GM23248 (cell line): ENCODE results near the gene TMEM61.

Experiments used
- EZH2 ChIP-seq: fragments of 200-600 bp; sonication (generic); IDR thresholded peaks from 2 replicates; pipeline ENCODE4 v1.6.1; 2018; ENCODE audit warnings: antibody characterized with exemption, mild to moderate bottlenecking; ENCODE audit not compliant: insufficient read depth, poor library complexity, severe bottlenecking
- EZH2phosphoT487 ChIP-seq: fragments of 200-600 bp; sonication (generic); IDR thresholded peaks from 2 replicates; pipeline ENCODE4 v1.6.1; 2018; ENCODE audit warnings: antibody characterized with exemption, moderate library complexity, mild to moderate bottlenecking, low read depth; ENCODE audit not compliant: insufficient read depth

- no peak for TF ChIP-seq EZH2phosphoT487
- TF ChIP-seq EZH2 = no peak
These were observed 341 bp upstream of the TMEM61 start for GRCh38 chr1:54980046-54980527.
